DOHH2 (cell line): Measurements from ENCODE around the gene FILIP1L.

Experiments
- H3F3A ChIP-seq: fragments of 200-600 bp; sonication (generic), shearing (Covaris generic); 2 replicates; pipeline ENCODE4 v1.6.0; 2016; ENCODE audit warnings: antibody characterized with exemption, mild to moderate bottlenecking; ENCODE audit not compliant: control insufficient read depth, insufficient read depth
- H3K27ac ChIP-seq: fragments of 200-600 bp; sonication (generic); 2 replicates; pipeline ENCODE4 v1.5.1; 2014; ENCODE audit warnings: low read depth, mild to moderate bottlenecking, low read length, moderate library complexity
- H3K27me3 ChIP-seq: fragments of 200-600 bp; sonication (generic); 2 replicates; pipeline ENCODE4 v1.6.1; 2014; ENCODE audit warnings: mild to moderate bottlenecking, low read length, mixed read lengths; ENCODE audit not compliant: control insufficient read depth
- H3K36me3 ChIP-seq: fragments of 200-600 bp; sonication (generic); 2 replicates; pipeline ENCODE4 v1.6.1; 2014; ENCODE audit warnings: mild to moderate bottlenecking, low read length, moderate library complexity, mixed read lengths; ENCODE audit not compliant: control insufficient read depth
- H3K4me1 ChIP-seq: fragments of 200-600 bp; sonication (generic); 2 replicates; pipeline ENCODE4 v1.6.1; 2014; ENCODE audit warnings: mild to moderate bottlenecking, low read length, mixed read lengths; ENCODE audit not compliant: control insufficient read depth
- H3K4me2 ChIP-seq: fragments of 200-600 bp; sonication (generic); 2 replicates; pipeline ENCODE4 v1.6.0; 2014; ENCODE audit warnings: mild to moderate bottlenecking, low read length, moderate library complexity
- H3K4me3 ChIP-seq: fragments of 200-600 bp; sonication (generic); 2 replicates; pipeline ENCODE4 v1.5.1; 2014; ENCODE audit warnings: mild to moderate bottlenecking, low read length, mixed read lengths
- H3K79me2 ChIP-seq: fragments of 200-600 bp; sonication (generic); 2 replicates; pipeline ENCODE4 v1.6.1; 2014; ENCODE audit warnings: mild to moderate bottlenecking, low read length, mixed read lengths; ENCODE audit not compliant: control insufficient read depth
- H3K9me2 ChIP-seq: fragments of 200-600 bp; sonication (generic); replicated peaks from 2 replicates; pipeline ENCODE4 v1.6.1; 2014; ENCODE audit warnings: mild to moderate bottlenecking, low read length, mixed read lengths; ENCODE audit not compliant: control insufficient read depth
- H3K9me3 ChIP-seq: fragments of 200-600 bp; sonication (generic); 2 replicates; pipeline ENCODE4 v1.6.1; 2014; ENCODE audit warnings: antibody characterized with exemption, low read length, mixed read lengths; ENCODE audit not compliant: control insufficient read depth, insufficient read depth
- H4K20me1 ChIP-seq: fragments of 200-600 bp; sonication (generic); 2 replicates; pipeline ENCODE4 v1.6.0; 2014; ENCODE audit warnings: low read depth, mild to moderate bottlenecking, antibody characterized with exemption, low read length, moderate library complexity; ENCODE audit not compliant: control insufficient read depth, insufficient read depth
- EZH2phosphoT487 ChIP-seq: fragments of 200-600 bp; sonication (generic); IDR thresholded peaks from 2 replicates; pipeline ENCODE4 v1.6.1; 2017; ENCODE audit warnings: borderline replicate concordance, mild to moderate bottlenecking, antibody characterized with exemption, low read length, moderate library complexity, mixed read lengths
- TF ChIP-seq, protein P1 (sequence below): fragments of 200-600 bp; sonication (generic); IDR thresholded peaks from one replicate; pipeline ENCODE4 v1.5.1; 2014; ENCODE audit warnings: antibody characterized with exemption, mild to moderate bottlenecking, low read depth, low read length; ENCODE audit not compliant: poor library complexity, severe bottlenecking

FILIP1L gene

DNA sequence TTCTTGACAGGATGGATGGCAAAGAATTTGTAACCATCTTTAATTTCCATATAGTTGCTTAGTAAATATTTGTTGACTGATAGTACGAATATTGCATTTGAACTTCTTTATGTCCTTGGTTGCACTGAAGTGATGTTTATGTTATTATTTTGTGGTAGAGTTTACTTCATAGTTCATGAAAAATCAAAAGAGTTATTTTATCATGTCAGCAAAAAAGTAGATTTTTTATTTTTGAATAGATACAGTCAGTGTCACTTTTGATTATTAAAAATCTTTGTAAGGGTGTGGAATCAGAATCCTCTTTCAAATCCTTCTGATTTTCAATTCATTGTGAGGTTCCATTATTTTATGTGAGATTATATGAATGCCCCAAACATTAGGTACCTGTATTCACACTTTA lies 35.0 kb downstream of the FILIP1L start:
- Histone ChIP-seq H3K4me2 (no peak overlapping the region), H3K4me3 (no peak overlapping the region), H3K27ac (no peak overlapping the region), H3K9me3 (no peaks in the 10 kb centered on the region), H3K36me3 (no peaks in the 10 kb centered on the region), H3K27me3 (no peaks in the 10 kb centered on the region), H3K9me2 (no peaks in the 10 kb centered on the region), H3K4me1 (0 out of 2 replicates have a peak, but pooled peaks cover 2% of the 10 kb centered on the region), H3K79me2 (no peaks in the 10 kb centered on the region), H3F3A (no peaks in the 10 kb centered on the region), H4K20me1 (no peaks in the 10 kb centered on the region)
- TF ChIP-seq EZH2phosphoT487, result no peak
- TF ChIP-seq, protein P1, sequence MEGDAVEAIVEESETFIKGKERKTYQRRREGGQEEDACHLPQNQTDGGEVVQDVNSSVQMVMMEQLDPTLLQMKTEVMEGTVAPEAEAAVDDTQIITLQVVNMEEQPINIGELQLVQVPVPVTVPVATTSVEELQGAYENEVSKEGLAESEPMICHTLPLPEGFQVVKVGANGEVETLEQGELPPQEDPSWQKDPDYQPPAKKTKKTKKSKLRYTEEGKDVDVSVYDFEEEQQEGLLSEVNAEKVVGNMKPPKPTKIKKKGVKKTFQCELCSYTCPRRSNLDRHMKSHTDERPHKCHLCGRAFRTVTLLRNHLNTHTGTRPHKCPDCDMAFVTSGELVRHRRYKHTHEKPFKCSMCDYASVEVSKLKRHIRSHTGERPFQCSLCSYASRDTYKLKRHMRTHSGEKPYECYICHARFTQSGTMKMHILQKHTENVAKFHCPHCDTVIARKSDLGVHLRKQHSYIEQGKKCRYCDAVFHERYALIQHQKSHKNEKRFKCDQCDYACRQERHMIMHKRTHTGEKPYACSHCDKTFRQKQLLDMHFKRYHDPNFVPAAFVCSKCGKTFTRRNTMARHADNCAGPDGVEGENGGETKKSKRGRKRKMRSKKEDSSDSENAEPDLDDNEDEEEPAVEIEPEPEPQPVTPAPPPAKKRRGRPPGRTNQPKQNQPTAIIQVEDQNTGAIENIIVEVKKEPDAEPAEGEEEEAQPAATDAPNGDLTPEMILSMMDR, result no peak

DNA sequence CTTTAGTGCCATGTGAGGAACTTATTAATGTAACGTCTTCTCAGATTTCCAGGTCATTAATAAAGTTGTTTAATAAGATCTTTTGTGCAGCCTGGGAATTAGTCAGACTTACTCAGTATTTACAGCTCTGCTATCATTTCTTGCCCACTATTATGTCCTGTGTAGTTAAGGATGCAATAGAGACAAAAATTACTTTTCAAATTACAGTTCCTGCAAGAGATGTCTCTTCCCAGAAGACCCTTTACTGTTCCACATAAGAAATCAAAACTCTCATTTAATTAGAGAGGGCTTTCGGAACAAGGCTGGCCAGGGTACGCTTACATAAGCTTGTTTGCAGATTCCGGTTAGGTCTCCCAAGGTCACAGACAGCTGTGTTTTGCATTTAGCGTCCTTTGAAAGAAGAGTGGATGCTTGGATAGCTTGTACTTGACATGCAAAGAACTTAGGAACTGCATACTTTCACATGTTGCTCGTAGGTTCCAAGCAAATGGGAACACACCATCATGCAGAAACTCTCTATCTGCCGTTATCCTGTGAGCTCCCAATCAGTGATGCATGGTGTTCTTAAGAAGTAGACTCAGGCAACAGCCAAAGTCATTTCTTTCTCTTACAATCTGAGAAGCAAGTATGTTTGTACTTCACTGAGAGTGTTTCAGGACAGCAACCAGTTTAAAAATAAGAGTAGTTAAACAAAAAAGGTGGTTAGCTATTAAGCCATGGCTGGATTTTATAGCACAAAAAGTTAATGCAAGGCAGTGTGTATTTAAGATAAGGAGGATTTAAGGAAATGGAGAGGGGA lies 37.4 kb downstream of the FILIP1L start:
- no peaks in the 10 kb centered on the region for H3K27me3 ChIP-seq
- no peaks in the 10 kb centered on the region for H3K36me3 ChIP-seq
- H4K20me1 ChIP-seq, result no peaks in the 10 kb centered on the region
- H3K27ac ChIP-seq, result no peak overlapping the region
- H3K9me2 ChIP-seq, result no peaks in the 10 kb centered on the region
- no peaks in the 10 kb centered on the region for H3F3A ChIP-seq
- no peaks in the 10 kb centered on the region for H3K9me3 ChIP-seq
- TF ChIP-seq EZH2phosphoT487, result no peak
- TF ChIP-seq, protein P1, result no peak
- no peak overlapping the region for H3K4me3 ChIP-seq
- H3K4me2 ChIP-seq, result no peak overlapping the region
- peaks cover 11% of the 10 kb centered on the region for H3K4me1 ChIP-seq
- no peaks in the 10 kb centered on the region for H3K79me2 ChIP-seq

DNA sequence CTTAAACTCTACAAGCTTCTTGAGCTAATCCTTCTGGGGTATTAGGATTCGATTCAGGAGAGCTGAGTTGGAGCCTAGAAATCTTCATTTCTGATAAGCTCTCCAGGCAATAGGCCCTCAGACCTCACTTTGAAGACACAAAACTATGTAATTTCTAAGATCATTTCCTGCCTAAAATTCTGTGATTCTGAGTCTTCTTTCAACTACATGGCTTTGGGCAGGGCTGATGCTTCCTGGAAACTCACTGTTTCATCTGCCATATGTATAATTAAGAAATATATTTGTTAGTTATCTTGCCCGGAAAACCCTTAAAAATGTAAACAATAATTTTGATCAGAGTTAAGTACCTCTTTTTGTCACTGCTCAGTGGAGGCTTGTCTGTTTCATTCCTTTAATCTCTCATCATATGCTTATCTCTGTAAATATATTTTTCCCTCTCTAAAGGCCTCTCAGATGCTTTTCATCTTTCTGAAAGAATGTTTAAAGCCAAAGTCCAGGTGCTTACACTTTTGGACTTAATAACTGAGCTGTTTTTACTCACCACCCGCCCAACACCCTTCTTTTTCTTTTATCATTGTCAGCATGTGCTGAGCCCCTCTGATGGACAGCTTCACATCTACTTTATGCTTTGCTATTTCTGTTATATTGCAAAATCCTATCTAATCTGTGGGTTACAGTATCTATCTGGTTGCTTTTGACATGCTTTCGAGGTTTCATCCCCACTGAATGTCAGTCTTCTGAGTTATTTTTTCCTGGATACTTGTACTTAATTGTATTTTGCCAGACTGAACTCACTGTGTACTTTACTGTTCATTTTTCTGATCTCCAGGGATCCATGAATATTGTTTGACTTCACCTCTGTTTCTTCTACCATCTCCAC lies 38.2 kb downstream of the FILIP1L start:
- TF ChIP-seq, protein P1, result no peak
- no peak for TF ChIP-seq EZH2phosphoT487
- Histone ChIP-seq H3K9me2 (no peaks in the 10 kb centered on the region), H3K27me3 (no peaks in the 10 kb centered on the region), H3K4me2 (no peak overlapping the region), H4K20me1 (no peaks in the 10 kb centered on the region), H3K4me1 (peaks cover 11% of the 10 kb centered on the region), H3K79me2 (no peaks in the 10 kb centered on the region), H3K36me3 (no peaks in the 10 kb centered on the region), H3K27ac (no peak overlapping the region), H3F3A (no peaks in the 10 kb centered on the region), H3K4me3 (no peak overlapping the region), H3K9me3 (no peaks in the 10 kb centered on the region)
